CD14-positive monocyte (primary cell): ENCODE data around the gene NXPH4. TPM values are rescaled to one million over a fixed set of nuclear protein-coding genes. Genes with fewer than 3 reads are reported as not detected.

ENCODE experiments used
- DNase-seq, 3 donors: peaks; one replicate each; pipeline ENCODE4 v3.0.0-alpha.2; 2011 to 2022
- H2AFZ ChIP-seq: 2 replicates; pipeline ENCODE4 v1.6.0; 2012; ENCODE audit warnings: mild to moderate bottlenecking, low read depth, low read length, inconsistent platforms; ENCODE audit not compliant: insufficient read depth, poor library complexity, severe bottlenecking
- H3K27ac ChIP-seq, 2 donors: 1 replicate in 1 of 2; 2 replicates in 1 of 2; pipeline ENCODE4 v1.5.1; 2012 to 2013; ENCODE audit warnings: low read length in 2 of 2, control low read depth in 1 of 2, inconsistent platforms in 1 of 2, low read depth in 1 of 2, mild to moderate bottlenecking in 1 of 2
- H3K27me3 ChIP-seq, 2 donors: one replicate each; pipeline versions ENCODE4 v1.6.0 to v1.6.1; 2011 to 2013; ENCODE audit warnings: low read length in 2 of 2; ENCODE audit not compliant: control insufficient read depth in 2 of 2, insufficient read depth in 2 of 2
- H3K36me3 ChIP-seq, 2 donors: replicated peaks in 1 of 2; 1 replicate in 1 of 2; 2 replicates in 1 of 2; pipeline versions ENCODE4 v1.5.1 to v1.6.1; 2012 to 2013; ENCODE audit warnings: low read length in 2 of 2, control low read depth in 1 of 2, inconsistent platforms in 1 of 2, mild to moderate bottlenecking in 1 of 2; ENCODE audit not compliant: insufficient read depth in 2 of 2, control insufficient read depth in 1 of 2
- H3K4me1 ChIP-seq, 2 donors: 1 replicate in 1 of 2; 2 replicates in 1 of 2; pipeline versions ENCODE4 v1.5.1 to v1.6.1; 2012 to 2013; ENCODE audit warnings: low read length in 2 of 2, control low read depth in 1 of 2, inconsistent platforms in 1 of 2, mild to moderate bottlenecking in 1 of 2, moderate library complexity in 1 of 2; ENCODE audit not compliant: insufficient read depth in 2 of 2, control insufficient read depth in 1 of 2
- H3K4me2 ChIP-seq: replicated peaks from 2 replicates; pipeline ENCODE3; 2012; ENCODE audit warnings: low read length, moderate library complexity, mild to moderate bottlenecking; ENCODE audit not compliant: poor library complexity, severe bottlenecking; ENCODE audit errors: extremely low read depth
- H3K4me3 ChIP-seq, 3 experiments: fragments of 200-600 bp in 1 of 3; sonication (generic) in 1 of 3; replicated peaks in 1 of 3; 1 replicate in 2 of 3; 2 replicates in 1 of 3; pipeline ENCODE4 v1.5.1; 2011 to 2013; ENCODE audit warnings: low read length in 3 of 3, mild to moderate bottlenecking in 3 of 3, control low read depth in 2 of 3, low read depth in 2 of 3, inconsistent platforms in 1 of 3, moderate library complexity in 1 of 3
- H3K79me2 ChIP-seq: 2 replicates; pipeline ENCODE4 v1.6.0; 2012; ENCODE audit warnings: mild to moderate bottlenecking, control low read depth, inconsistent platforms, low read length, moderate library complexity; ENCODE audit not compliant: insufficient read depth
- H3K9ac ChIP-seq: 2 replicates; pipeline ENCODE4 v1.6.0; 2017; ENCODE audit warnings: low read length, mild to moderate bottlenecking; ENCODE audit not compliant: insufficient read depth, poor library complexity, severe bottlenecking
- H3K9me3 ChIP-seq, 2 donors: replicated peaks in 1 of 2; 1 replicate in 1 of 2; 2 replicates in 1 of 2; pipeline versions ENCODE4 v1.5.1 to v1.6.1; 2012 to 2013; ENCODE audit warnings: low read length in 2 of 2, control low read depth in 1 of 2; ENCODE audit not compliant: control insufficient read depth in 1 of 2, insufficient read depth in 1 of 2
- H4K20me1 ChIP-seq: 2 replicates; pipeline ENCODE4 v1.6.0; 2012; ENCODE audit warnings: mild to moderate bottlenecking, low read length, control low read depth, moderate library complexity; ENCODE audit not compliant: insufficient read depth
- H3K27ac Mint-ChIP-seq, 7 donors: one replicate each; pipeline ENCODE4 v1.8.0; 2020; ENCODE audit warnings: mild to moderate bottlenecking in 7 of 7, mixed read lengths in 7 of 7, moderate library complexity in 6 of 7, inconsistent platforms in 2 of 7
- H3K27me3 Mint-ChIP-seq, 3 donors: one replicate each; pipeline ENCODE4 v1.8.0; 2021 to 2022; ENCODE audit warnings: low read depth in 3 of 3, mild to moderate bottlenecking in 3 of 3, mixed read lengths in 3 of 3, moderate library complexity in 3 of 3, inconsistent platforms in 1 of 3
- H3K36me3 Mint-ChIP-seq, 2 donors: one replicate each; pipeline ENCODE4 v1.8.0; 2020; ENCODE audit warnings: mixed read lengths in 2 of 2, inconsistent platforms in 1 of 2, mild to moderate bottlenecking in 1 of 2
- H3K4me1 Mint-ChIP-seq: one replicate; pipeline ENCODE4 v1.8.0; 2020; ENCODE audit warnings: mild to moderate bottlenecking, mixed read lengths
- H3K4me3 Mint-ChIP-seq, 2 donors: one replicate each; pipeline ENCODE4 v1.8.0; 2020; ENCODE audit warnings: mild to moderate bottlenecking in 2 of 2, mixed read lengths in 2 of 2, moderate library complexity in 1 of 2
- H3K9me3 Mint-ChIP-seq, 7 donors: one replicate each; pipeline ENCODE4 v1.8.0; 2020 to 2022; ENCODE audit warnings: mixed read lengths in 7 of 7, mild to moderate bottlenecking in 6 of 7, moderate library complexity in 6 of 7, inconsistent platforms in 2 of 7
- CTCF ChIP-seq: fragments of 200-600 bp; IDR thresholded peaks from one replicate; pipeline ENCODE4 v1.8.0; 2022; ENCODE audit warnings: antibody characterized with exemption, mild to moderate bottlenecking
- WGBS: methylation state at CpG from one replicate; pipeline ENCODE4 v1.1.5; 2013; ENCODE audit warnings: missing lambda C conversion rate; ENCODE audit not compliant: insufficient coverage; 5-methylcytosine and 5-hydroxymethylcytosine counted together
- intact Hi-C, 2 donors: fragments of 100-400 bp; cut with micrococcal nuclease; formaldehyde crosslinking; loops; one replicate each; pipeline versions ENCODE4 v1.15.0 to v1.15.1; 2023
- polyA plus RNA-seq, 3 donors: library from polyadenylated mRNA; depleted of rRNA in 1 of 3; unstranded in 2 of 3; stranded (reverse) in 1 of 3; fragments of 300-500 nt in 2 of 3; fragments of >200 nt in 1 of 3; fragmentation: Illumina TruSeq in 2 of 3; gene quantifications; 1 replicate in 2 of 3; 2 replicates in 1 of 3; pipeline ENCODE4 v1.2.3, GENCODE V29; 2012 to 2021

Gene NXPH4
- polyA plus RNA-seq, 3 donors, result not detected

- peaks cover 8 to 11% of the 10 kb centered on the region in 2 donors for H3K4me1 ChIP-seq
- H3K4me2 ChIP-seq, result no peak overlapping the region
- no peaks in the 10 kb centered on the region for H3K27me3 Mint-ChIP-seq
- H3K9ac ChIP-seq, result no peak overlapping the region
- WGBS, result 59% methylated on average over 4 of the region's 7 CpGs
- peak overlapping the region; percentile 41 to 63 for H3K27ac ChIP-seq
- no peaks in the 10 kb centered on the region for H4K20me1 ChIP-seq
- no peak overlapping the region for H3K4me3 ChIP-seq
- H2AFZ ChIP-seq, result no peak overlapping the region
- H3K36me3 ChIP-seq, result peaks cover 56 to 87% of the 10 kb centered on the region in 2 donors
- peak overlapping the region; percentile 24 to 91 (median 86) for H3K27ac Mint-ChIP-seq
- no peaks in the 10 kb centered on the region for H3K79me2 ChIP-seq
- no peak for DNase-seq
- no peak for TF ChIP-seq CTCF
- H3K9me3 Mint-ChIP-seq, result peaks cover 0 to 2% (median 0%) of the 10 kb centered on the region in 7 donors
- H3K27me3 ChIP-seq, result no peaks in the 10 kb centered on the region
- intact Hi-C loops, result no loop called here
- H3K36me3 Mint-ChIP-seq, result peaks cover 70 to 87% of the 10 kb centered on the region in 2 donors
- H3K4me1 Mint-ChIP-seq, result peaks cover 15% of the 10 kb centered on the region
- no peaks in the 10 kb centered on the region for H3K9me3 ChIP-seq
- peak overlapping the region in 1 of 2 donors; percentile 55 for H3K4me3 Mint-ChIP-seq
These were observed 51.7 kb downstream of the NXPH4 start for GRCh38 chr12:57268264-57268663.

- no peak overlapping the region for H3K4me2 ChIP-seq
- Mint-ChIP-seq H3K27ac (peak overlapping the region in 1 of 7 donors; percentile 53), H3K4me3 (no peak overlapping the region), H3K4me1 (peaks cover 13% of the 10 kb centered on the region), H3K9me3 (no peaks in the 10 kb centered on the region), H3K36me3 (peaks cover 81 to 95% of the 10 kb centered on the region in 2 donors), H3K27me3 (no peaks in the 10 kb centered on the region)
- H4K20me1 ChIP-seq, result no peaks in the 10 kb centered on the region
- no peaks in the 10 kb centered on the region for H3K27me3 ChIP-seq
- no peak overlapping the region for H3K4me3 ChIP-seq
- WGBS, result no CpG with 5 or more reads among the region's 1 CpG
- no peak overlapping the region for H3K9ac ChIP-seq
- peaks cover 64 to 94% of the 10 kb centered on the region in 2 donors for H3K36me3 ChIP-seq
- H3K4me1 ChIP-seq, result peaks cover 8 to 11% of the 10 kb centered on the region in 2 donors
- H2AFZ ChIP-seq, result no peak overlapping the region
- H3K27ac ChIP-seq, result no peak overlapping the region
- DNase-seq, result no peak
- intact Hi-C loops, result no loop called here
- no peaks in the 10 kb centered on the region for H3K9me3 ChIP-seq
- H3K79me2 ChIP-seq, result no peaks in the 10 kb centered on the region
- no peak for TF ChIP-seq CTCF
These were observed 54.4 kb downstream of the NXPH4 start for GRCh38 chr12:57270966-57271470.
